H1 (cell line): Measurements from ENCODE around the gene GATB. TPM values are rescaled to one million over a fixed set of nuclear protein-coding genes. Genes with fewer than 3 reads are reported as not detected.

Experiments used
- CTCF ChIA-PET: fragments of 300-600 bp; sonication (Branson Sonifier 250); formaldehyde crosslinking; loops from one replicate; lab custom pipeline; 2021; ENCODE audit not compliant: partially characterized antibody; lab: Charles Lee
- POLR2A ChIA-PET: fragments of 300-600 bp; sonication (Branson Sonifier 250); formaldehyde crosslinking; loops from one replicate; lab custom pipeline; 2021; ENCODE audit warnings: inconsistent platforms; ENCODE audit not compliant: partially characterized antibody; lab: Charles Lee
- DNase-seq, 2 experiments: peaks; one replicate each; pipeline versions ENCODE4 v3.0.0 to v3.0.0-alpha.2; 2010 to 2022; ENCODE audit warnings: low spot score in 2 of 2, low read depth in 1 of 2, mixed read lengths in 1 of 2
- FAIRE-seq: peaks from 2 replicates; lab custom pipeline; 2011; peaks lifted over from hg19 to GRCh38; lab: Jason Lieb, UNC
- H2AFZ ChIP-seq: 2 replicates; pipeline ENCODE4 v1.8.1; 2012; ENCODE audit warnings: low read length, inconsistent platforms
- H2AK5ac ChIP-seq: 2 replicates; pipeline ENCODE4 v1.6.1; 2013; ENCODE audit warnings: low read depth, low read length
- H2BK120ac ChIP-seq: replicated peaks from 2 replicates; pipeline ENCODE3; 2013; ENCODE audit warnings: low read depth, low read length, inconsistent platforms
- H2BK12ac ChIP-seq: 2 replicates; pipeline ENCODE4 v1.6.1; 2013; ENCODE audit warnings: low read depth, low read length
- H2BK15ac ChIP-seq: 2 replicates; pipeline ENCODE4 v1.6.1; 2013; ENCODE audit warnings: low read length
- H2BK20ac ChIP-seq: 2 replicates; pipeline ENCODE4 v1.6.1; 2013; ENCODE audit warnings: low read length
- H2BK5ac ChIP-seq: 2 replicates; pipeline ENCODE4 v1.6.1; 2013; ENCODE audit warnings: low read depth, low read length
- H3K14ac ChIP-seq: 2 replicates; pipeline ENCODE4 v1.6.1; 2013; ENCODE audit warnings: inconsistent platforms; ENCODE audit not compliant: insufficient read length
- H3K18ac ChIP-seq: 2 replicates; pipeline ENCODE4 v1.6.1; 2013; ENCODE audit warnings: low read length; ENCODE audit errors: extremely low read depth
- H3K23ac ChIP-seq: 2 replicates; pipeline ENCODE4 v1.6.1; 2013; ENCODE audit warnings: inconsistent platforms; ENCODE audit not compliant: insufficient read length
- H3K23me2 ChIP-seq: 2 replicates; pipeline ENCODE4 v1.6.1; 2013; ENCODE audit warnings: low read depth, low read length
- H3K27ac ChIP-seq: 2 replicates; pipeline ENCODE4 v1.6.1; 2011; ENCODE audit warnings: low read depth, low read length, inconsistent platforms
- H3K27me3 ChIP-seq, 4 experiments: replicated peaks in 1 of 4; 1 replicate in 1 of 4; 2 replicates in 3 of 4; pipeline versions ENCODE4 v1.6.1 to v1.8.1; 2011 to 2013; ENCODE audit warnings: low read length in 3 of 4, mild to moderate bottlenecking in 3 of 4, inconsistent platforms in 2 of 4, mixed read lengths in 2 of 4, moderate library complexity in 1 of 4; ENCODE audit not compliant: control insufficient read depth in 3 of 4, insufficient read depth in 3 of 4; ENCODE audit errors: extremely low read depth in 1 of 4
- H3K36me3 ChIP-seq, 4 experiments: 2 replicates each; pipeline versions ENCODE4 v1.6.1 to v1.8.1; 2011 to 2013; ENCODE audit warnings: mild to moderate bottlenecking in 4 of 4, low read length in 3 of 4, moderate library complexity in 2 of 4, control low read depth in 1 of 4, inconsistent platforms in 1 of 4; ENCODE audit not compliant: insufficient read depth in 4 of 4, control insufficient read depth in 2 of 4
- H3K4ac ChIP-seq: replicated peaks from 2 replicates; pipeline ENCODE3; 2013; ENCODE audit warnings: low read length, low read depth, mixed read lengths, inconsistent platforms; ENCODE audit not compliant: insufficient read length
- H3K4me1 ChIP-seq, 4 experiments: replicated peaks in 1 of 4; 1 replicate in 1 of 4; 2 replicates in 3 of 4; pipeline versions ENCODE4 v1.6.1 to v1.8.1; 2011 to 2013; ENCODE audit warnings: low read length in 3 of 4, inconsistent platforms in 2 of 4, mixed read lengths in 1 of 4; ENCODE audit not compliant: insufficient read depth in 4 of 4, control insufficient read depth in 3 of 4
- H3K4me2 ChIP-seq, 2 experiments: 2 replicates each; pipeline versions ENCODE4 v1.6.1 to v1.8.1; 2011 to 2013; ENCODE audit warnings: low read depth in 2 of 2, low read length in 2 of 2, control low read depth in 1 of 2, inconsistent platforms in 1 of 2, mild to moderate bottlenecking in 1 of 2; ENCODE audit not compliant: insufficient read depth in 1 of 2
- H3K4me3 ChIP-seq, 4 experiments: fragments of 200-600, 300-600 bp in 1 of 4; sonication (generic), shearing (Covaris generic), sonication (Bioruptor Twin) in 1 of 4; 2 replicates each; pipeline versions ENCODE4 v1.5.1 to v1.8.1; 2011 to 2016; ENCODE audit warnings: low read length in 4 of 4, low read depth in 3 of 4, control low read depth in 2 of 4, inconsistent platforms in 2 of 4, mild to moderate bottlenecking in 2 of 4, mixed read lengths in 1 of 4, moderate library complexity in 1 of 4; ENCODE audit not compliant: insufficient read depth in 2 of 4; ENCODE audit errors: extremely low read depth in 1 of 4
- H3K56ac ChIP-seq: replicated peaks from 2 replicates; pipeline ENCODE3; 2013; ENCODE audit warnings: low read depth, mild to moderate bottlenecking, mixed read lengths, low read length, inconsistent platforms; ENCODE audit not compliant: insufficient read length
- H3K79me1 ChIP-seq: 2 replicates; pipeline ENCODE4 v1.6.1; 2013; ENCODE audit warnings: low read depth, low read length, control low read depth
- H3K79me2 ChIP-seq, 2 experiments: 2 replicates each; pipeline versions ENCODE4 v1.6.1 to v1.8.1; 2012 to 2013; ENCODE audit warnings: low read length in 2 of 2, mild to moderate bottlenecking in 2 of 2, inconsistent platforms in 1 of 2; ENCODE audit not compliant: insufficient read depth in 2 of 2, control insufficient read depth in 1 of 2
- H3K9ac ChIP-seq, 4 experiments: replicated peaks in 1 of 4; 1 replicate in 1 of 4; 2 replicates in 3 of 4; pipeline versions ENCODE4 v1.6.1 to v1.8.1; 2011 to 2013; ENCODE audit warnings: low read depth in 3 of 4, low read length in 3 of 4, control low read depth in 2 of 4, mild to moderate bottlenecking in 2 of 4, moderate library complexity in 2 of 4, inconsistent platforms in 1 of 4; ENCODE audit errors: extremely low read depth in 1 of 4
- H3K9me3 ChIP-seq, 2 experiments: 2 replicates each; pipeline versions ENCODE4 v1.6.1 to v1.8.1; 2012 to 2013; ENCODE audit warnings: mild to moderate bottlenecking in 2 of 2, moderate library complexity in 2 of 2, control low read depth in 1 of 2, inconsistent platforms in 1 of 2, low read depth in 1 of 2, low read length in 1 of 2, mixed read lengths in 1 of 2; ENCODE audit not compliant: insufficient read depth in 2 of 2
- H4K20me1 ChIP-seq, 2 experiments: replicated peaks in 1 of 2; 2 replicates each; pipeline versions ENCODE3 to v1.8.1; 2011 to 2013; ENCODE audit warnings: inconsistent platforms in 2 of 2, low read length in 2 of 2, mild to moderate bottlenecking in 1 of 2; ENCODE audit not compliant: insufficient read depth in 2 of 2, control insufficient read depth in 1 of 2
- H4K5ac ChIP-seq: 2 replicates; pipeline ENCODE4 v1.6.1; 2013; ENCODE audit warnings: low read length, low read depth, mixed read lengths, inconsistent platforms; ENCODE audit not compliant: insufficient read length
- H4K8ac ChIP-seq: 2 replicates; pipeline ENCODE4 v1.8.0; 2013; ENCODE audit warnings: mild to moderate bottlenecking, moderate library complexity, low read length, inconsistent platforms; ENCODE audit not compliant: insufficient read depth; ENCODE audit errors: extremely low read depth
- H4K91ac ChIP-seq: replicated peaks from 2 replicates; pipeline ENCODE3; 2013; ENCODE audit warnings: low read length, mixed read lengths, inconsistent platforms; ENCODE audit not compliant: insufficient read length
- EGR1 ChIP-seq: IDR thresholded peaks from 2 replicates; pipeline ENCODE4 v1.6.1; 2011; ENCODE audit warnings: low read depth, low read length, borderline replicate concordance
- KDM5A ChIP-seq: fragments of 200-600 bp; IDR thresholded peaks from 2 replicates; pipeline ENCODE4 v1.7.1; 2012; ENCODE audit warnings: mild to moderate bottlenecking, low read length, inconsistent platforms, mixed read lengths
- POLR2AphosphoS5 ChIP-seq: IDR thresholded peaks from 2 replicates; pipeline ENCODE4 v1.6.1; 2011; ENCODE audit warnings: low read depth, low read length
- RAD21 ChIP-seq, 2 experiments: IDR thresholded peaks in 1 of 2; conservative IDR thresholded peaks in 1 of 2; 2 replicates each; pipeline ENCODE4 v1.6.1; 2011; ENCODE audit warnings: low read depth in 2 of 2, low read length in 2 of 2, improper control_type of control experiment in 1 of 2, inconsistent platforms in 1 of 2, mild to moderate bottlenecking in 1 of 2, moderate library complexity in 1 of 2
- SRF ChIP-seq: IDR thresholded peaks from 2 replicates; pipeline ENCODE4 v1.6.1; 2011; ENCODE audit warnings: mild to moderate bottlenecking, low read depth, low read length, moderate library complexity
- TAF7 ChIP-seq: optimal IDR thresholded peaks from 2 replicates; pipeline ENCODE3; 2011; ENCODE audit warnings: low read depth, mild to moderate bottlenecking, inconsistent platforms, low read length, moderate library complexity, borderline replicate concordance
- TBP ChIP-seq: IDR thresholded peaks from 2 replicates; pipeline ENCODE4 v1.6.1; 2011; ENCODE audit warnings: low read depth, low read length, improper control_type of control experiment
- WGBS, 2 experiments: shearing (Covaris generic) in 1 of 2; methylation state at CpG; one replicate each; pipeline versions ENCODE4 v1.1.6 to v1.1.7; 2013 to 2015; ENCODE audit warnings: low lambda C conversion rate in 2 of 2, mixed read lengths in 2 of 2, inconsistent platforms in 1 of 2, low coverage in 1 of 2, missing lambda C conversion rate in 1 of 2; ENCODE audit not compliant: insufficient replicate concordance in 2 of 2, insufficient coverage in 1 of 2, insufficient read length in 1 of 2; ENCODE audit errors: extremely low coverage in 1 of 2, missing lambda C conversion rate in 1 of 2; 5-methylcytosine and 5-hydroxymethylcytosine counted together
- polyA plus RNA-seq, 7 experiments: library from polyadenylated mRNA; depleted of rRNA in 3 of 7; stranded (reverse) in 5 of 7; unstranded in 2 of 7; fragments of >200 nt in 5 of 7; fragments of 200-250 nt in 2 of 7; gene quantifications; 1 replicate in 5 of 7; 2 replicates in 1 of 7; 4 replicates in 1 of 7; pipeline versions ENCODE4 v1.2.1 to v1.2.3, GENCODE V29; 2011 to 2013; ENCODE audit warnings: missing spikeins in 2 of 7, mixed read lengths in 2 of 7
- total RNA-seq: library from RNA; stranded (reverse); fragmentation: NEBNext Ultra II Directional; extraction: Animal tissue kit (Norgen Biotek cat#: 25700); gene quantifications from 2 replicates; pipeline ENCODE4 v1.2.1, GENCODE V29; 2021

GATB gene
- total and polyA plus RNA-seq, 2 of the 8 experiments (the other 6 are each of a cell fraction or from before 2014, with no cell fraction given) = 15.3 to 18.0 TPM

GRCh38 chr4:151727365-151727764, 33.4 kb downstream of the GATB start:
- peaks cover 0 to 8% of the 10 kb centered on the region in 2 experiments; a peak in 1 of 4 replicates for H3K9me3 ChIP-seq
- no peak overlapping the region for H3K4me3 ChIP-seq
- no peak overlapping the region for H3K14ac ChIP-seq
- no peak overlapping the region for H2AFZ ChIP-seq
- H4K8ac ChIP-seq = no peak overlapping the region
- no peaks in the 10 kb centered on the region for H3K27me3 ChIP-seq
- H4K20me1 ChIP-seq = no peaks in the 10 kb centered on the region
- no peak overlapping the region for H3K4ac ChIP-seq
- H2BK120ac ChIP-seq = no peak overlapping the region
- no peak for TF ChIP-seq POLR2AphosphoS5
- TF ChIP-seq SRF = no peak
- TF ChIP-seq EGR1 = no peak
- no peak for TF ChIP-seq TBP
- TF ChIP-seq RAD21 (IDR thresholded peaks at IDR 0.05 in 1 of 2, conservative IDR thresholded peaks at IDR 0.05 in 1 of 2; ENCODE audit: low read depth in 2 of 2, low read length in 2 of 2) = no peak
- TF ChIP-seq TAF7 = no peak
- no peak for TF ChIP-seq KDM5A
- TF ChIP-seq, all 59 proteins: peak for 0
- Histone ChIP-seq H3K4me2 (no peak overlapping the region), H3K23me2 (no peaks in the 10 kb centered on the region), H3K27ac (no peak overlapping the region), H2BK5ac (no peak overlapping the region), H2BK12ac (no peak overlapping the region), H3K9ac (no peak overlapping the region), H2BK15ac (no peak overlapping the region), H4K5ac (no peak overlapping the region), H2AK5ac (no peak overlapping the region), H3K79me1 (no peaks in the 10 kb centered on the region), H3K56ac (no peak overlapping the region), H3K4me1 (peaks cover 0 to 3% (median 0%) of the 10 kb centered on the region in 4 experiments; a peak in 1 of 7 replicates), H3K36me3 (no peaks in the 10 kb centered on the region), H3K23ac (no peak overlapping the region), H4K91ac (no peak overlapping the region), H3K18ac (no peak overlapping the region), H2BK20ac (no peak overlapping the region), H3K79me2 (no peaks in the 10 kb centered on the region)
- ChIA-PET POLR2A (no interaction called here), CTCF (no interaction called here)
- FAIRE-seq (no peak), DNase-seq (no peak)
- 100% methylated on average over 1 of the region's 1 CpG; no CpG with 5 or more reads in 1 of the 2 experiments for WGBS, 2 experiments
